Activated CD8-positive, alpha-beta memory T cell treated with anti-CD3 and anti-CD28 coated beads, Interleukin-2, amount 50 U/mL, for 48 hours (primary cell): ENCODE data around the gene FAM124B.

Experiments
- DNase-seq: peaks from one replicate; pipeline ENCODE4 v3.0.0-alpha.2; 2020

The FAM124B gene

DNA sequence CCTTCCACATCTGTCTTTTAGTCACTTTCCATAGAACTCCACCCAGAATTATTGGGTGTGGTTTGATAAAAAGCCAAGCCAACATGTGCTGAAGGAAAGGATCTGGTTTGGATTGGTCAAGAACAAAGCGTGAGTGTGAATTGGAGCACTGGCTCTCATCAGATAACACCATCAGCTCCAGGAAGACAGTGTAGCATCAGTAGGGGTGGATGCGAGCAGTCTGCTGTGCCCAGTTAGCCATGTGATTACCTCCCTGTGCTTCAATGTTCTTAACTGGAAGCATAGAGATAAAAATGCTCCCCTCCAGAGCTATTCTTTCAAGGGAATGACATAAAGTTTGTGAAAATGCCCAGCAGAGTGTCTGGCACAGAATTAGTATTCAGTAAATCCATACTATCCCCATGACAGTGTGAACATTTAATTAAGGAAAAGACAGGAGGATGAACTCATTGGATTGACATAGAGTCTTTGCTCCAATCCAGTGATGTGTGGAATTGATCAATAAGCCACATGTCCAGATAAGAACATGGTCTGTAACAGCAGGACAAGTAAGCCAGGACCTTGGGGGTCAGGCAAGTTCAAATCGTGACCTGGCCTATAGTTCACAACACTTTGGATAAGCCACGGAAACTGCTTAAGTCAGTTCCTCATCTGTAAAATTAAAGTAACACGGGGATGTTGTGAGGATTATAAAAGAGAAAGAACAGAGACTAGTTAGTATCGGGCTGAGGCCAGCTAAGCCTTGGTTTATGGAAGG, 68.0 kb downstream of the FAM124B start:
- DNase-seq = no peak

DNA sequence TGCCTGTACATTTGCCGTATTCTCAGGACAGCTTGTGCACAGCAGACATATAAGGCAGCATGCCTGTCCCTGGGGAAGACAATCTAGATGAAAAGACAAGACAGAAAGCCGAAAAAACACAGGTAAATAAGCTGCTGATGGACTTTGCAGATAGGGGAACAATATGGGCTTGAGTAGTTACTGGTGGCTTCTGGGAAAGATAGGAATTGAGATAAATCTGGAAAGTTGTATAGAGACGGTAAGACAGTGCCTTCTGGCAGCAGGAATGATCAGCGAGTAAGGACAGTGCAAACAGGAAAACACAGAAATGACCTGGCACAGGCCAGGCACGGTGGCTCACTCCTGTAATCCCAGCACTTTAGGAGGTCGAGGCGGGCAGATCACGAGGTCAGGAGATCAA, 70.2 kb downstream of the FAM124B start:
- no peak for DNase-seq

DNA sequence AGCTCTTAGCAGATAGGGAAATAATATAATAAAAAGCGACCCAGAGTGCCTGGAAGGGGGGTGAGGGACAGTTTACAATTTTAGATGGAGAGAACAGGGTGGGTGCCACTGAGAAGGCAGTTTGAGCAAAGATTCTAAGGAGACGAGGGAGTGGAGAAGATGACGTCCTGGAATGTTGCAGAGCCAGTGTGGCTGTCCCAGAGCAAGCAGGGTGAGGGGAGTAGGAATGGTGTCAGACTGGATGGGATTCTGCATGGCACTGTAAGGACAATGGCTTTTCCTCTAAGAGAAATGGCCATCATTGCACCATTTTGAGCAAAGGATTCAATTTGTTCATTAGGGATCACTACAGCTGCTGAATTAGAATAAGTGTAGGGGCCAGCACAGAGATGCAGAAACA, 73.1 kb downstream of the FAM124B start:
- no peak for DNase-seq
